LNCAP (cell line): ENCODE results near the gene HS3ST2.

Experiments used
- TF ChIP-seq, protein P1 (sequence below): fragments of 450-650 bp; IDR thresholded peaks from 2 replicates; pipeline ENCODE4 v1.5.1; 2017; ENCODE audit warnings: mild to moderate bottlenecking

HS3ST2 gene

DNA sequence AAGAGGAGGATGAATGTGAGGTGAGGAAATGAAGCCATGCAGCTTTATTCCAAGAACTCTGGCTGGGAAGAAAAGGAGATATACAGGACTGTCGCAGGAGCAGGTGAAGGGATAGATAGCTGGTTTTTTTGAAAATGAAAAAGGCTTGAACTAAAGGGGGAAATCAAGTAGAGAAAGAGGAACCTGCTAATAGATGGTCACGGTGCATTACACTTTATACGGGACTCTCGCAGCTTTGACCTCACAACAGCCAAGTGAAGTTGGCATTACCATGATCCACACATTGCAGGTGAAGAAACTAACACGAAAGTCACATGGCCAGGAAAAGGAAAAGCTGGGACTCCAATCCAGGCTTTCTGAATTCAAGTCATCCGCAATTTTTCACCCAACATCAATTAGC lies 86.9 kb downstream of the HS3ST2 start:
- TF ChIP-seq, protein P1, sequence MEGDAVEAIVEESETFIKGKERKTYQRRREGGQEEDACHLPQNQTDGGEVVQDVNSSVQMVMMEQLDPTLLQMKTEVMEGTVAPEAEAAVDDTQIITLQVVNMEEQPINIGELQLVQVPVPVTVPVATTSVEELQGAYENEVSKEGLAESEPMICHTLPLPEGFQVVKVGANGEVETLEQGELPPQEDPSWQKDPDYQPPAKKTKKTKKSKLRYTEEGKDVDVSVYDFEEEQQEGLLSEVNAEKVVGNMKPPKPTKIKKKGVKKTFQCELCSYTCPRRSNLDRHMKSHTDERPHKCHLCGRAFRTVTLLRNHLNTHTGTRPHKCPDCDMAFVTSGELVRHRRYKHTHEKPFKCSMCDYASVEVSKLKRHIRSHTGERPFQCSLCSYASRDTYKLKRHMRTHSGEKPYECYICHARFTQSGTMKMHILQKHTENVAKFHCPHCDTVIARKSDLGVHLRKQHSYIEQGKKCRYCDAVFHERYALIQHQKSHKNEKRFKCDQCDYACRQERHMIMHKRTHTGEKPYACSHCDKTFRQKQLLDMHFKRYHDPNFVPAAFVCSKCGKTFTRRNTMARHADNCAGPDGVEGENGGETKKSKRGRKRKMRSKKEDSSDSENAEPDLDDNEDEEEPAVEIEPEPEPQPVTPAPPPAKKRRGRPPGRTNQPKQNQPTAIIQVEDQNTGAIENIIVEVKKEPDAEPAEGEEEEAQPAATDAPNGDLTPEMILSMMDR = no peak

DNA sequence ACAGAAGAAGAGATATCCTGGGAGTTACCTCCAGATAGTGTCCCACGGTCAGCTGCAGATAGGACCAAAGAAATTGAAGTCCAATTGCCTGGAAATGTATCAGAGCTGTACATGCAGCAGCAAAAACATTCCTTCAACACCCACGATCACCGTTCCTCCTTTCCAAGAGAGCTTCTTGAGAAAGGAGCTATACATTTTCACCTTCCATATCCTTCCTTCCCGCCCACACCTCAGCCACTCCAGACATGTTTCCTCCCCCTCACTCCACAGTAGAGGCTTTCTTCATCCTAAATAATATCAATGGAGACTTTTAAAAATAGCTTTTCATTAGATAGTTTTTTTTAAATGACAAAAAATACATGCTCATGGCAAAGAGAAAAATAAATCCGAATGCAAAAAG lies 87.6 kb downstream of the HS3ST2 start:
- TF ChIP-seq, protein P1 = no peak

DNA sequence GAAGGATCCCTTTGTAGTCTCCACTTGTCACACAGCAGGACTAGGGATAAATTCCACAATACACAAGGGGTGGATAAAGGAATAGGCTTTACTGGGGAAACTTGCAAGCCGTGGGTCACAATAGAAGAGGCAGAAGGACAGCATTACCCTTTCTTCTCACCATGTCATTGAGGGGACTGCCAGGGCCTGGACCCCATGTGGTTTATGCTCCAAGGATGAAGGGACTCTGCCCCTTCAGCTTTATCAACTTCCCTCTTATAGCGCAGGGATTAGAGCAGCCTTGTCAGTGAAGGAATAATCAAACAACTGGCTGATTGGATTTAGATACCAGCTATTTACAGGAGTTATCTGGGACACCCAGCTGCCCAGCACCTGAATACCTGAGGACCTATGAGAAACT lies 89.8 kb downstream of the HS3ST2 start:
- TF ChIP-seq, protein P1 = no peak

DNA sequence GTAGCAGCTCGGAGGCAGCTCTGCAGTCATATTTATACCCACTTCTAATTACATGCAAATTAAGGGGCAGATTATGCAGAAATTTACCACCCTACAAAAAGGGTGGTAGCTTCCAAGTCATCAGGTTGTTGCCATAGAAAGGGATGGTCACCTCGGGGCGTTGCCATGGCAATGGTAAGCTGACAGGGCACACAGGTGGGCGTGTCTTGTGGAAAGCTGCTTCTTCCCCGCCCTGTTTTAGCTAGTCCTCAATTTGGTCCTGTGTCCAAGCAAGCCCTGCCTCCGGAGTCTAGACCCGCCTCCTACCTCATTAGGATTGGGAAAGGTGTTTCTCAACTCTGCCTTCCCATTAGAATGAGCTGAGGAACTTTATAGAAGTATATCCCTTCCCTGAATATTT lies 98.7 kb downstream of the HS3ST2 start:
- TF ChIP-seq, protein P1 = no peak

DNA sequence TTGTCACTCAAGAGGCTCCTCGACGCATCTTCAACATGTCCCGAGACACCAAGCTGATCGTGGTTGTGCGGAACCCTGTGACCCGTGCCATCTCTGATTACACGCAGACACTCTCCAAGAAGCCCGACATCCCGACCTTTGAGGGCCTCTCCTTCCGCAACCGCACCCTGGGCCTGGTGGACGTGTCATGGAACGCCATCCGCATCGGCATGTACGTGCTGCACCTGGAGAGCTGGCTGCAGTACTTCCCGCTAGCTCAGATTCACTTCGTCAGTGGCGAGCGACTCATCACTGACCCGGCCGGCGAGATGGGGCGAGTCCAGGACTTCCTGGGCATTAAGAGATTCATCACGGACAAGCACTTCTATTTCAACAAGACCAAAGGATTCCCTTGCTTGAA lies 101.0 kb downstream of the HS3ST2 start:
- TF ChIP-seq, protein P1 = no peak

DNA sequence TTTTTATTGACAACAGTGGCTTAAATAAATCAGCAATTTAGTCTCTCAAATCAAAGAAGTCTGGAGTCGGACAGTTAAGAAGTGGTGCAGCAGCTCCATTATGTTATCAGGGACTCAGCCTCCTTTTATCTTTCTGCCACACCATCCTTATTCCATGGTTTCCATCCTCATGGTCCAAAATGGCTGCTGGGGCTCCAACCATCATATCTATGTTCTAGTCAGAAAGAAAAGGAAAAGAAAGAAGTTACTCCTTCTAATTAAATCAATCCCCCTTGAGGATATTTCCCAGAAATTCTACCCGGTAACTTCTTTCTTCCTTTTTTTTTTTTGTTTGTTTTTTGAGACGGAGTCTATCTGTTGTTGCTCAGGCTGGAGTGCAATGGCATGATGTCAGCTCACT lies 109.5 kb downstream of the HS3ST2 start:
- TF ChIP-seq, protein P1 = no peak

DNA sequence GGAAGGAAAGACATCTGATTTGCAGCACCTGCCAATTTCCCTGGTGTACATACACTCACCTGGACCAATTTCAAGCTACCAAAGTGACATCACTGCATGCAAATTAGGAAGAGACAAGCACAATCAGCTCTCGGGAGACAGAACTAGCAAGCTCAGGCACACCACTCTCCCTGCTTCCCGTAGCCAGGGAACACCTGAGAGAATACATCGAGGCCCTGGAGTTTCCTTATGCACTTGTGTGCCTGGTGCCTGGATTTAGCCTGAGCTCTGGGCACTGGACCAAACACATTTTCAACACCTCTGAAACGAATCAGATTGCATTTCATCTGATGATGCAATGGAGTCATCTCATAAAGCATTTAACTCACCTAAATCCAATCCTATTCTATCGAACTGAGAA lies 110.5 kb downstream of the HS3ST2 start:
- TF ChIP-seq, protein P1 = no peak

DNA sequence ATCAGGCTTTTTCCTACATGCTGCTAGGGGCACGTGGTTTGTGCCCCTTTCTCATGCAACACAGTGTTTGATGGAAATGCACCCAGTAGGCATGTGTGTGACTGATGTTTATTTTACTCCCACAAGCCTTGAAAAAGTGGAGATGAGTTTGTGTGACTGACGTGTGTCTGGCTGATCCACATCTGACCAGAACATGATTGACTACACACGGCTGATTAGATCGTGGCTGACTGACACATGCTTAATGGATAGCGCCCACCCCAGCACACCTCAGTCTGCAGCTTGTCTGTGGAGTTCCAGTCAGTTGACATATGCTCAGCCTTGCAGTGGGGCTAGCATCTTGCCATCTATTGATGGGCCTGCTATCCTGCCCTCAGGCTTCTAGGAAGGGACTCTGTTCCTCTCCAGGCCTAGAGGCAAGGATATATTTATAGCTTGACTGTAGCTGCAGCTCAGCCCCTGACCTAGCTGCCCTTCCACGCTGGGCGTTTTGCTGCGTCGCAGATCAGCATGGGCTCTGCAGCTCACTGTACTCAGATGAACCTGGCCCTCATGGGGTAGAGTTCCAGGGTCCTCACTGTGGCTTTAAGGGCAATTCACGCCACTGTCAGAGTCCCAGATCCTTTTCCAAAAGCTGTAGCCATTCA lies 112.3 kb downstream of the HS3ST2 start:
- TF ChIP-seq, protein P1 = no peak
